ENCODE data around the gene PCNX3.
A peak's percentile ranks its signal among the peaks of the same experiment; 100 is the strongest.
"Not testable (repeated sequence)": the region's sequence is repeated elsewhere in the genome, so short reads cannot be mapped to it uniquely, and the experiment has no call there.

The PCNX3 gene

GRCh38 chr11:65654375-65655349, 39.1 kb downstream of the PCNX3 start:
- no peak for DNase-seq (ENCODE audit: low read depth)

GRCh38 chr11:65655570-65656332, 40.2 kb downstream of the PCNX3 start:
- no peak for DNase-seq (ENCODE audit: low read depth)

- DNase-seq (ENCODE audit: low read depth): no peak
Measured at GRCh38 chr11:65657426-65657825, 41.9 kb downstream of the PCNX3 start.

- DNase-seq (ENCODE audit: low read depth): no peak
Measured at GRCh38 chr11:65658174-65659021, 42.8 kb downstream of the PCNX3 start.

- no peak for DNase-seq (ENCODE audit: low read depth)
Measured at GRCh38 chr11:65660038-65660437, 44.5 kb downstream of the PCNX3 start.

GRCh38 chr11:65660908-65661307, 45.3 kb downstream of the PCNX3 start:
- not testable (repeated sequence) for DNase-seq (ENCODE audit: low read depth)

GRCh38 chr11:65661599-65662246, 46.1 kb downstream of the PCNX3 start:
- DNase-seq (ENCODE audit: low read depth): no peak

GRCh38 chr11:65662247-65662798, 46.7 kb downstream of the PCNX3 start:
- DNase-seq (ENCODE audit: low read depth): no peak

GRCh38 chr11:65662799-65663638, 47.4 kb downstream of the PCNX3 start, which contains the start of gene RELA:
RELA (minus strand) TSS chr11:65662916; CDS start chr11:65662832, 84 bp downstream.
- peak; percentile 90 for DNase-seq (ENCODE audit: low read depth)

- DNase-seq (ENCODE audit: low read depth): peak; percentile 49
Measured at GRCh38 chr11:65663639-65664200, 48.1 kb downstream of the PCNX3 start.

GRCh38 chr11:65672180-65672860, 56.7 kb downstream of the PCNX3 start:
- no peak for DNase-seq (ENCODE audit: low read depth)

GRCh38 chr11:65672982-65673381, 57.4 kb downstream of the PCNX3 start:
- DNase-seq (ENCODE audit: low read depth): no peak

- no peak for DNase-seq (ENCODE audit: low read depth)
Measured at GRCh38 chr11:65680192-65680743, 64.7 kb downstream of the PCNX3 start.

GRCh38 chr11:65683480-65683879, 67.9 kb downstream of the PCNX3 start:
- DNase-seq (ENCODE audit: low read depth): not testable (repeated sequence)

- DNase-seq (ENCODE audit: low read depth): no peak
Measured at GRCh38 chr11:65685981-65686380, 70.4 kb downstream of the PCNX3 start.

Data from iris pigment epithelial cell (primary cell).